ENCODE data around the gene CXXC5. TPM values are rescaled to one million over a fixed set of nuclear protein-coding genes. Genes with fewer than 3 reads are reported as not detected.
"Not testable (repeated sequence)": the region's sequence is repeated elsewhere in the genome, so short reads cannot be mapped to it uniquely, and the experiment has no call there.

Gene CXXC5
- total and polyA plus RNA-seq, 7 donors, result 15.7 to 30.0 (median 19.9) TPM

DNA sequence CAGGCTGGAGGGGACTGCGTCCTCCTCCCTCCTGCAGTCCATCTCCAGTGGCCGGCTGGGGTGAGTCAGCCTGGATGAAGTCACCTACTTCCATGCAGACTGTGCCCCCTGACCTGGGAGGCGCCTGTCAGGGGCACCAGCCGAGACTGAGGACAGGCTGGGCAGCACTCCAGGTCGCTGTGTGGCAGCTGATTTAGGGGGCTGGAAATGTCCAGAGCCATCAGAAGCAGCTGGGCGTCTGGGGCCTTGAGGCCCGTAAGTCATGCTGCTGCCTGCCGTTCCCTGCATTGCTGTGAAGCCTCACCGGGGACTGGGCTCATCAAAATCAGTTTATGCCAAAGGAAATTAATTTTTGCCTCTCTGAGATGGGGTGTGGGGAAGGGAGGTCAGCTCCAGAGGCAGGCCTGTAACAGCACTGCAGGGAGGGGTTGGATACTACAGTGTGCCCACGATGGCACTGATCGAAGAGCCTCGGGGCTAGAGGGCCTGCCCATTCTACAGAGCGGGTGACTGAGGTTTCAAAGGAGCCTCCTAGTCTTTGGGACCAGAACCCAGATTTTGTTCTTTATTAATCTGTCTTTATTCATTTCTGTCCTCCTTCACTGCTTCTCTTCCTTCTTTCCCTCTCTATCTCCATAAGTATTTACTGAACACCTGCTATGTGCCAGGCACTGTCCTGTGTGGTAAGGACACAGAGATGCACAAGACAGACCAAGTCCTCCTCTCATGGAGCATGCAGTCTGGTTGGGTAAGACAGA is 77.1 kb downstream of the CXXC5 start:
- Histone ChIP-seq H3K27me3 (no peaks in the 10 kb centered on the region), H3K4me3 (no peak overlapping the region), H3K9me3 (no peaks in the 10 kb centered on the region), H3K27ac (peak overlapping the region in 3 of 4 donors; percentile 28 to 42 (median 34)), H3K4me1 (peaks cover 0 to 10% (median 7%) of the 10 kb centered on the region in 4 donors), H3K36me3 (no peaks in the 10 kb centered on the region)
- WGBS, 2 donors, result 75 to 80% methylated on average over 13 of the region's 13 CpGs
- DNase-seq, result peak; percentile 80
- no peak for TF ChIP-seq CTCF (IDR thresholded peaks at IDR 0.05)
- TF ChIP-seq POLR2AphosphoS5 (IDR thresholded peaks at IDR 0.05), result peak in 1 of 4 donors; percentile 18
- no peak for TF ChIP-seq EP300 (IDR thresholded peaks at IDR 0.05)
- intact Hi-C loops (cut with DNase I), result no loop called here

- no peak for DNase-seq
- H3K4me1 ChIP-seq, result peaks cover 0 to 10% (median 7%) of the 10 kb centered on the region in 4 donors
- intact Hi-C loops (cut with DNase I), result no loop called here
- WGBS, 2 donors, result 96 to 99% methylated on average over 3 of the region's 3 CpGs
- no peaks in the 10 kb centered on the region for H3K27me3 ChIP-seq
- no peaks in the 10 kb centered on the region for H3K9me3 ChIP-seq
- H3K36me3 ChIP-seq, result no peaks in the 10 kb centered on the region
- H3K4me3 ChIP-seq, result no peak overlapping the region
- H3K27ac ChIP-seq, result no peak overlapping the region
- TF ChIP-seq EP300 (IDR thresholded peaks at IDR 0.05), result no peak
- no peak for TF ChIP-seq CTCF (IDR thresholded peaks at IDR 0.05)
- no peak for TF ChIP-seq POLR2AphosphoS5 (IDR thresholded peaks at IDR 0.05)
- no peak for TF ChIP-seq POLR2A (IDR thresholded peaks at IDR 0.05)
Measured at GRCh38 chr5:139726248-139726647, 78.1 kb downstream of the CXXC5 start.

DNA sequence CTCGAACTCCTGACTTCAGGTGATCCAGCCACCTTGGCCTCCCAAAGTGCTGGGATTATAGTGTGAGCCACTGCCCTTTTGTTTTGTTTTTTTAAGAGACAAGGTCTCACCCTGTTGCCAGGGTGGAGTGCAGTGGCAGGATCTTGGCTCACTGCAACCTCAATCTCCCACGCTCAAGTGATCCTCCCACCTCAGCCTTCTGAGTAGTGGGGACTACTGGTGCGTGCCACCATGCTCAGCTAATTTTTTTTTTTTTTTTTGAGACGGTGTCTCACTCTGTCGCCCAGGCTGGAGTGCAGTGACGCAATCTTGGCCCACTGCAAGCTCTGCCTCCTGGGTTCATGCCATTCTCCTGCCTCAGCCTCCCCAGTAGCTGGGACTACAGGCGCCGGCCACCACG is 79.5 kb downstream of the CXXC5 start:
- intact Hi-C loops (cut with DNase I), result not testable (repeated sequence)
- WGBS, 2 donors, result 85 to 91% methylated on average over 9 of the region's 9 CpGs

GRCh38 chr5:139731281-139731680 is 83.1 kb downstream of the CXXC5 start:
- TF ChIP-seq POLR2A (IDR thresholded peaks at IDR 0.05), result no peak
- TF ChIP-seq CTCF (IDR thresholded peaks at IDR 0.05), result no peak
- TF ChIP-seq POLR2AphosphoS5 (IDR thresholded peaks at IDR 0.05), result no peak
- TF ChIP-seq EP300 (IDR thresholded peaks at IDR 0.05), result no peak
- H3K36me3 ChIP-seq, result no peaks in the 10 kb centered on the region
- DNase-seq, result no peak
- no peaks in the 10 kb centered on the region for H3K9me3 ChIP-seq
- H3K4me1 ChIP-seq, result no peaks in the 10 kb centered on the region
- intact Hi-C loops (cut with DNase I), result no loop called here
- WGBS, 2 donors, result 86 to 92% methylated on average over 3 of the region's 3 CpGs
- no peak overlapping the region for H3K4me3 ChIP-seq
- H3K27ac ChIP-seq, result no peak overlapping the region
- no peaks in the 10 kb centered on the region for H3K27me3 ChIP-seq

More for the DNA sequence above, 79.5 kb downstream of the CXXC5 start:
- not testable (repeated sequence) for H3K9me3 ChIP-seq, H3K4me3 ChIP-seq, H3K36me3 ChIP-seq, DNase-seq, H3K27ac ChIP-seq, H3K27me3 ChIP-seq
- H3K4me1 ChIP-seq, result peaks cover 0 to 10% (median 7%) of the 10 kb centered on the region in 4 donors

DNA sequence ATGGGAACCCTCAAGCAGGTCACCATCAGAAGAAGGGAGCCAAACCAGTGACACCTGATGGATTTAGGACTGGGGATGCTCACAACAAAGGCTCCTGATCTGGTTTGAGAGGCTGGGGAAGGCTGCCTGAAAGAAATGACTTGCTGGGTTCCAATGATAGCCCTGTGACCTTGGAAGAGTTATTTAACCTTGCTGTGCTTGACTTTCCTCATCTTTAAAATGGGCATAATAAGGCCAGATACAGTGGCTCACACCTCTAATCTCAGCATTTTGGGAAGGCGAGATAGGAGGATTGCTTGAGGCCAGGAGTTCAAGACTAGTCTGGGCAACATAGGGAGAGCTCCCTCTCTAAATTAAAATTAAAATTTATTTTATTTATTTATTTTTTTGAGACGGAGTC is 83.9 kb downstream of the CXXC5 start:
- TF ChIP-seq POLR2A (IDR thresholded peaks at IDR 0.05) (no peak), CTCF (IDR thresholded peaks at IDR 0.05) (no peak)
- no peak overlapping the region for H3K27ac ChIP-seq
- DNase-seq, result no peak
- no peaks in the 10 kb centered on the region for H3K9me3 ChIP-seq
- intact Hi-C loops (cut with DNase I), result no loop called here
- 94 to 100% methylated on average over 2 of the region's 2 CpGs for WGBS, 2 donors
- H3K4me3 ChIP-seq, result no peak overlapping the region
- no peaks in the 10 kb centered on the region for H3K4me1 ChIP-seq
- H3K27me3 ChIP-seq, result no peaks in the 10 kb centered on the region
- H3K36me3 ChIP-seq, result no peaks in the 10 kb centered on the region

Measured in sigmoid colon (tissue), 7 donors.